ENCODE measurements around the gene IFITM2.

DNA sequence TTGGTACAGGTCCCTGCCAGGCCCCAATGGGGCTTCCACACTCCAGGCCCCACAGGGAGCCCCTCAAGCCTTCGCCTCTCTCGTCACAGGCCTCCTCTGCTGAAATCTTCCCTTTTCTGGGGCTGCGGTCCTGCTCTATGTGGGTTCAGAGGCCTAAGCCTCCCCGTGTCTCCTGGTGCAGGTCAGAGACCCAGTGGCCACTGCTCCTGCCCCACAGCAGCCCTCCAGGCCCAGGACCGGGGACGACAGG is 18.9 kb downstream of the IFITM2 start:
- TF ChIP-seq, protein P1, sequence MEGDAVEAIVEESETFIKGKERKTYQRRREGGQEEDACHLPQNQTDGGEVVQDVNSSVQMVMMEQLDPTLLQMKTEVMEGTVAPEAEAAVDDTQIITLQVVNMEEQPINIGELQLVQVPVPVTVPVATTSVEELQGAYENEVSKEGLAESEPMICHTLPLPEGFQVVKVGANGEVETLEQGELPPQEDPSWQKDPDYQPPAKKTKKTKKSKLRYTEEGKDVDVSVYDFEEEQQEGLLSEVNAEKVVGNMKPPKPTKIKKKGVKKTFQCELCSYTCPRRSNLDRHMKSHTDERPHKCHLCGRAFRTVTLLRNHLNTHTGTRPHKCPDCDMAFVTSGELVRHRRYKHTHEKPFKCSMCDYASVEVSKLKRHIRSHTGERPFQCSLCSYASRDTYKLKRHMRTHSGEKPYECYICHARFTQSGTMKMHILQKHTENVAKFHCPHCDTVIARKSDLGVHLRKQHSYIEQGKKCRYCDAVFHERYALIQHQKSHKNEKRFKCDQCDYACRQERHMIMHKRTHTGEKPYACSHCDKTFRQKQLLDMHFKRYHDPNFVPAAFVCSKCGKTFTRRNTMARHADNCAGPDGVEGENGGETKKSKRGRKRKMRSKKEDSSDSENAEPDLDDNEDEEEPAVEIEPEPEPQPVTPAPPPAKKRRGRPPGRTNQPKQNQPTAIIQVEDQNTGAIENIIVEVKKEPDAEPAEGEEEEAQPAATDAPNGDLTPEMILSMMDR (IDR thresholded peaks at IDR 0.05) = no peak
- TF ChIP-seq EZH2 (IDR thresholded peaks at IDR 0.05; ENCODE audit: borderline replicate concordance, insufficient read depth, low read depth, low read length, poor library complexity, severe bottlenecking) = no peak

Measured in B cell (primary cell).